ENCODE measurements around the gene COTL1.
"Not testable (repeated sequence)": the region's sequence is repeated elsewhere in the genome, so short reads cannot be mapped to it uniquely, and the experiment has no call there.

GRCh38 chr16:84632862-84633261 lies 15.0 kb upstream of the COTL1 start:
- TF ChIP-seq CTCF, POLR2A (IDR thresholded peaks at IDR 0.05): not testable (repeated sequence)

All from adrenal gland (tissue), 5 donors.